WTC11 (cell line): ENCODE data around the gene GSTO2. TPM values are rescaled to one million over a fixed set of nuclear protein-coding genes. Genes with fewer than 3 reads are reported as not detected.
"Not testable (repeated sequence)": the region's sequence is repeated elsewhere in the genome, so short reads cannot be mapped to it uniquely, and the experiment has no call there.

Experiments
- ATAC-seq: fragments of 200-7000 bp; cut with Tn5 transposase; 2 replicates; pipeline ENCODE4 v1.10.0; 2021; ENCODE audit warnings: mild to moderate bottlenecking, moderate library complexity
- CTCF ChIA-PET: fragments of 300-600 bp; sonication (Branson Sonifier 250); formaldehyde crosslinking; loops from one replicate; lab custom pipeline; 2021; ENCODE audit warnings: antibody characterized with exemption; lab: Charles Lee
- POLR2A ChIA-PET: fragments of 350-600 bp; sonication (Branson Sonifier 250); formaldehyde crosslinking; loops from one replicate; lab custom pipeline; 2021; ENCODE audit warnings: antibody characterized with exemption; lab: Charles Lee
- DNase-seq: peaks from one replicate; pipeline ENCODE4 v3.0.0; 2021; ENCODE audit warnings: low spot score
- H3K27ac Mint-ChIP-seq: 2 replicates; pipeline ENCODE4 v1.8.0; 2021; ENCODE audit warnings: mixed read lengths
- H3K27me3 Mint-ChIP-seq: 2 replicates; pipeline ENCODE4 v1.8.0; 2021; ENCODE audit warnings: low read depth, mild to moderate bottlenecking, moderate library complexity, mixed read lengths
- H3K36me3 Mint-ChIP-seq: 2 replicates; pipeline ENCODE4 v1.8.0; 2021; ENCODE audit warnings: mixed read lengths
- H3K4me1 Mint-ChIP-seq: 2 replicates; pipeline ENCODE4 v1.8.0; 2022; ENCODE audit warnings: mixed read lengths
- H3K4me3 Mint-ChIP-seq: 2 replicates; pipeline ENCODE4 v1.8.0; 2021; ENCODE audit warnings: mild to moderate bottlenecking, moderate library complexity, mixed read lengths
- H3K9me3 Mint-ChIP-seq: 2 replicates; pipeline ENCODE4 v1.8.0; 2021; ENCODE audit warnings: mixed read lengths
- CREM ChIP-seq: sonication (generic); formaldehyde crosslinking; IDR thresholded peaks from 2 replicates; pipeline ENCODE4 v1.8.1; 2022; ENCODE audit warnings: mild to moderate bottlenecking, missing genetic modification reagents, moderate library complexity
- ERG ChIP-seq: fragments of 250-450 bp; sonication (Bioruptor Pico); IDR thresholded peaks from 2 replicates; pipeline ENCODE4 v1.8.0; 2021; ENCODE audit warnings: mild to moderate bottlenecking
- FOXP1 ChIP-seq: sonication (generic); formaldehyde crosslinking; IDR thresholded peaks from 2 replicates; pipeline ENCODE4 v1.8.0; 2022; ENCODE audit warnings: missing genetic modification reagents, mild to moderate bottlenecking, moderate library complexity, borderline replicate concordance
- GABPB1 ChIP-seq: sonication (generic); formaldehyde crosslinking; IDR thresholded peaks from 2 replicates; pipeline ENCODE4 v1.8.1; 2023; ENCODE audit warnings: mild to moderate bottlenecking, missing genetic modification reagents
- JAZF1 ChIP-seq: fragments of 250-450 bp; sonication (Bioruptor Pico); IDR thresholded peaks from 2 replicates; pipeline ENCODE4 v1.9.0; 2021; ENCODE audit warnings: moderate library complexity, mild to moderate bottlenecking, inconsistent platforms
- KAT7 ChIP-seq: sonication (generic); formaldehyde crosslinking; IDR thresholded peaks from 2 replicates; pipeline ENCODE4 v1.8.1; 2023; ENCODE audit warnings: missing genetic modification reagents, mild to moderate bottlenecking, borderline replicate concordance
- MAX ChIP-seq: sonication (generic); formaldehyde crosslinking; IDR thresholded peaks from 2 replicates; pipeline ENCODE4 v1.8.0; 2022; ENCODE audit warnings: mild to moderate bottlenecking, missing genetic modification reagents
- MYBL2 ChIP-seq: sonication (generic); formaldehyde crosslinking; IDR thresholded peaks from 2 replicates; pipeline ENCODE4 v1.8.1; 2023; ENCODE audit warnings: mild to moderate bottlenecking, moderate library complexity, missing genetic modification reagents
- OVOL2 ChIP-seq: fragments of 250-450 bp; sonication (Bioruptor Pico); IDR thresholded peaks from 2 replicates; pipeline ENCODE4 v1.9.0; 2021; ENCODE audit warnings: mild to moderate bottlenecking, borderline replicate concordance
- RORB ChIP-seq: fragments of 250-450 bp; sonication (Bioruptor Pico); IDR thresholded peaks from 2 replicates; pipeline ENCODE4 v1.9.0; 2021; ENCODE audit warnings: mild to moderate bottlenecking
- TCF7 ChIP-seq: sonication (generic); formaldehyde crosslinking; IDR thresholded peaks from 2 replicates; pipeline ENCODE4 v1.8.0; 2022; ENCODE audit warnings: mild to moderate bottlenecking, low read depth, missing genetic modification reagents, moderate library complexity
- TEAD1 ChIP-seq: sonication (generic); formaldehyde crosslinking; IDR thresholded peaks from 2 replicates; pipeline ENCODE4 v1.8.0; 2022; ENCODE audit warnings: mild to moderate bottlenecking, missing genetic modification reagents
- ZNF263 ChIP-seq: sonication (generic); formaldehyde crosslinking; IDR thresholded peaks from 2 replicates; pipeline ENCODE4 v1.8.1; 2022; ENCODE audit warnings: low read depth, mild to moderate bottlenecking, moderate library complexity, missing genetic modification reagents
- ZNF281 ChIP-seq: sonication (generic); formaldehyde crosslinking; IDR thresholded peaks from 2 replicates; pipeline ENCODE4 v1.8.0; 2023; ENCODE audit warnings: mild to moderate bottlenecking, missing genetic modification reagents
- total RNA-seq: library from RNA; stranded (reverse); gene quantifications from 3 replicates; pipeline ENCODE4 v1.2.3, GENCODE V29; 2021
- TF ChIP-seq, protein P1 (sequence below): sonication (generic); formaldehyde crosslinking; IDR thresholded peaks from 2 replicates; pipeline ENCODE4 v1.8.0; 2022; ENCODE audit warnings: mild to moderate bottlenecking, missing genetic modification reagents
- TF ChIP-seq, protein P2 (sequence below): sonication (generic); formaldehyde crosslinking; IDR thresholded peaks from 2 replicates; pipeline ENCODE4 v1.8.1; 2023; ENCODE audit warnings: mild to moderate bottlenecking, missing genetic modification reagents, moderate library complexity
- TF ChIP-seq, protein P3 (sequence below): sonication (generic); formaldehyde crosslinking; IDR thresholded peaks from 2 replicates; pipeline ENCODE4 v1.8.1; 2023; ENCODE audit warnings: mild to moderate bottlenecking, missing genetic modification reagents, moderate library complexity

GSTO2 gene
- total RNA-seq, 1 experiment from 2014 or later = 10.7 TPM

GRCh38 chr10:104246976-104247375 lies 22.0 kb upstream of the GSTO2 start:
- ATAC-seq (no peak), DNase-seq (no peak)
- Mint-ChIP-seq H3K36me3 (peaks cover 7% of the 10 kb centered on the region; the same call in 1 of the 2 replicates), H3K27me3 (peaks cover 10% of the 10 kb centered on the region), H3K27ac (no peak overlapping the region), H3K9me3 (peaks cover 36% of the 10 kb centered on the region), H3K4me3 (no peak overlapping the region), H3K4me1 (peaks cover 19% of the 10 kb centered on the region)
- POLR2A ChIA-PET = no interaction called here
- CTCF ChIA-PET = no interaction called here
- TF ChIP-seq MYBL2 (no peak), GABPB1 (CRISPR knock-in tag) (no peak), ERG (no peak), TCF7 (CRISPR knock-in tag) (no peak), CREM (CRISPR knock-in tag) (no peak), RORB (CRISPR knock-in tag) (no peak), ZNF281 (CRISPR knock-in tag) (no peak), OVOL2 (CRISPR knock-in tag) (no peak), FOXP1 (CRISPR knock-in tag) (no peak), TEAD1 (CRISPR knock-in tag) (no peak)
- TF ChIP-seq, protein P1, sequence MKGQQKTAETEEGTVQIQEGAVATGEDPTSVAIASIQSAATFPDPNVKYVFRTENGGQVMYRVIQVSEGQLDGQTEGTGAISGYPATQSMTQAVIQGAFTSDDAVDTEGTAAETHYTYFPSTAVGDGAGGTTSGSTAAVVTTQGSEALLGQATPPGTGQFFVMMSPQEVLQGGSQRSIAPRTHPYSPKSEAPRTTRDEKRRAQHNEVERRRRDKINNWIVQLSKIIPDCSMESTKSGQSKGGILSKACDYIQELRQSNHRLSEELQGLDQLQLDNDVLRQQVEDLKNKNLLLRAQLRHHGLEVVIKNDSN (CRISPR knock-in tag) = no peak
- TF ChIP-seq, protein P2, sequence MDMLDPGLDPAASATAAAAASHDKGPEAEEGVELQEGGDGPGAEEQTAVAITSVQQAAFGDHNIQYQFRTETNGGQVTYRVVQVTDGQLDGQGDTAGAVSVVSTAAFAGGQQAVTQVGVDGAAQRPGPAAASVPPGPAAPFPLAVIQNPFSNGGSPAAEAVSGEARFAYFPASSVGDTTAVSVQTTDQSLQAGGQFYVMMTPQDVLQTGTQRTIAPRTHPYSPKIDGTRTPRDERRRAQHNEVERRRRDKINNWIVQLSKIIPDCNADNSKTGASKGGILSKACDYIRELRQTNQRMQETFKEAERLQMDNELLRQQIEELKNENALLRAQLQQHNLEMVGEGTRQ = no peak
- TF ChIP-seq, protein P3, sequence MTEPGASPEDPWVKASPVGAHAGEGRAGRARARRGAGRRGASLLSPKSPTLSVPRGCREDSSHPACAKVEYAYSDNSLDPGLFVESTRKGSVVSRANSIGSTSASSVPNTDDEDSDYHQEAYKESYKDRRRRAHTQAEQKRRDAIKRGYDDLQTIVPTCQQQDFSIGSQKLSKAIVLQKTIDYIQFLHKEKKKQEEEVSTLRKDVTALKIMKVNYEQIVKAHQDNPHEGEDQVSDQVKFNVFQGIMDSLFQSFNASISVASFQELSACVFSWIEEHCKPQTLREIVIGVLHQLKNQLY (CRISPR knock-in tag) = no peak

- DNase-seq = no peak
- H3K9me3 Mint-ChIP-seq = peaks cover 38% of the 10 kb centered on the region
- no peak for TF ChIP-seq MAX (CRISPR knock-in tag)
- no peak for TF ChIP-seq ZNF263
- TF ChIP-seq JAZF1 (CRISPR knock-in tag) = no peak
- no peak for TF ChIP-seq KAT7
- no peak overlapping the region for H3K27ac Mint-ChIP-seq
- POLR2A ChIA-PET = no interaction called here
- H3K36me3 Mint-ChIP-seq = peaks cover 7% of the 10 kb centered on the region; the same call in 1 of the 2 replicates
- H3K4me3 Mint-ChIP-seq = no peak overlapping the region
- no peak for ATAC-seq
- CTCF ChIA-PET = no interaction called here
- H3K4me1 Mint-ChIP-seq = peaks cover 26% of the 10 kb centered on the region
- peaks cover 16% of the 10 kb centered on the region for H3K27me3 Mint-ChIP-seq
These were observed 21.4 kb upstream of the GSTO2 start for GRCh38 chr10:104247513-104248146.

DNA sequence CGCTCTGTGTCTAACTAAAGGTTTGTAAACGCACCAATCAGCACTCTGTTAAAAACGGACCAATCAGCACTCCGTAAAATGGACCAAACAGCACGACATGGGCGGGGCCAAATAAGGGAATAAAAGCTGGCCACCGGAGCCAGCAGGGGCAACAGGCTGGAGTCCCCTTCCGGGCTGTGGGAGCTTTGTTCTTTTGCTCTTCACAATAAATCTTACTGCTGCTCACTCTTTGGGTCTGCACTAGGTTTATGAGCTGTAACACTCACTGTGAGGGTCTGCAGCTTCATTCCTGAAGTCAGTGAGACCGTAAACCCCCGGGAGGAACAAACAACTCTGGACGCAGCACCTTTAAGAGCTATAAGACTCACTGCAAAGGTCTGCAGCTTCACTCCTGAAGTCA lies 20.1 kb upstream of the GSTO2 start:
- H3K27ac Mint-ChIP-seq, H3K4me3 Mint-ChIP-seq, CTCF ChIA-PET, POLR2A ChIA-PET, H3K36me3 Mint-ChIP-seq, DNase-seq, ATAC-seq: not testable (repeated sequence)
- H3K9me3 Mint-ChIP-seq = peaks cover 38% of the 10 kb centered on the region
- H3K4me1 Mint-ChIP-seq = peaks cover 38% of the 10 kb centered on the region
- H3K27me3 Mint-ChIP-seq = peaks cover 16% of the 10 kb centered on the region
